ENCODE measurements around the gene HOXD3.
A peak's percentile ranks its signal among the peaks of the same experiment; 100 is the strongest.

Gene HOXD3

DNA sequence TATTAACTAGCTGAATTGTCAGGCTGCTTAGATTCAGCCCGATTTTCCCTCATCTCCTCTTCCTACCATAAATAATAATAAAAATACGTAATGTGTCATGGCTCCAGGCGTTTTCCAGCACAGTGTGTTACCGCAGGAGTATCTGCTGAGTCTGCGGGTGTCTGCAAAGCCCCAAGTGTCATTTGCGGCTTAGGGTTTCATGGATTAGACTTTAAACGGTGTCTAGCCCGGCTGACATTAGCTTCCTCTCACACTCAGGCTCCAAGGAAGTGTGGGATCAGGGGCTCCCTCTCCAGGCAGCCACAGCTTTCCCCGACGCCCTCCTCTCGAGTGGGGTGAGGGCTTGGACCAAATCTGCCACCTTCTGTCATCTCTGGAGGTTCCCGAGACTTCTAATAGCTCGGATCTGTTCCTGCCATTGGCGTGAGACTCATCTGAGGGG, 17.3 kb downstream of the HOXD3 start:
- DNase-seq (ENCODE audit: low spot score): peak; percentile 25
- in situ Hi-C loops (cut with MboI; ENCODE audit: low sequenced_read_pairs, unreplicated experiment): no loop called here
- TF ChIP-seq, protein P1, sequence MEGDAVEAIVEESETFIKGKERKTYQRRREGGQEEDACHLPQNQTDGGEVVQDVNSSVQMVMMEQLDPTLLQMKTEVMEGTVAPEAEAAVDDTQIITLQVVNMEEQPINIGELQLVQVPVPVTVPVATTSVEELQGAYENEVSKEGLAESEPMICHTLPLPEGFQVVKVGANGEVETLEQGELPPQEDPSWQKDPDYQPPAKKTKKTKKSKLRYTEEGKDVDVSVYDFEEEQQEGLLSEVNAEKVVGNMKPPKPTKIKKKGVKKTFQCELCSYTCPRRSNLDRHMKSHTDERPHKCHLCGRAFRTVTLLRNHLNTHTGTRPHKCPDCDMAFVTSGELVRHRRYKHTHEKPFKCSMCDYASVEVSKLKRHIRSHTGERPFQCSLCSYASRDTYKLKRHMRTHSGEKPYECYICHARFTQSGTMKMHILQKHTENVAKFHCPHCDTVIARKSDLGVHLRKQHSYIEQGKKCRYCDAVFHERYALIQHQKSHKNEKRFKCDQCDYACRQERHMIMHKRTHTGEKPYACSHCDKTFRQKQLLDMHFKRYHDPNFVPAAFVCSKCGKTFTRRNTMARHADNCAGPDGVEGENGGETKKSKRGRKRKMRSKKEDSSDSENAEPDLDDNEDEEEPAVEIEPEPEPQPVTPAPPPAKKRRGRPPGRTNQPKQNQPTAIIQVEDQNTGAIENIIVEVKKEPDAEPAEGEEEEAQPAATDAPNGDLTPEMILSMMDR (IDR thresholded peaks at IDR 0.05; ENCODE audit: borderline replicate concordance, control extremely low read depth, extremely low read depth, insufficient read depth, missing control alignments): no peak

DNA sequence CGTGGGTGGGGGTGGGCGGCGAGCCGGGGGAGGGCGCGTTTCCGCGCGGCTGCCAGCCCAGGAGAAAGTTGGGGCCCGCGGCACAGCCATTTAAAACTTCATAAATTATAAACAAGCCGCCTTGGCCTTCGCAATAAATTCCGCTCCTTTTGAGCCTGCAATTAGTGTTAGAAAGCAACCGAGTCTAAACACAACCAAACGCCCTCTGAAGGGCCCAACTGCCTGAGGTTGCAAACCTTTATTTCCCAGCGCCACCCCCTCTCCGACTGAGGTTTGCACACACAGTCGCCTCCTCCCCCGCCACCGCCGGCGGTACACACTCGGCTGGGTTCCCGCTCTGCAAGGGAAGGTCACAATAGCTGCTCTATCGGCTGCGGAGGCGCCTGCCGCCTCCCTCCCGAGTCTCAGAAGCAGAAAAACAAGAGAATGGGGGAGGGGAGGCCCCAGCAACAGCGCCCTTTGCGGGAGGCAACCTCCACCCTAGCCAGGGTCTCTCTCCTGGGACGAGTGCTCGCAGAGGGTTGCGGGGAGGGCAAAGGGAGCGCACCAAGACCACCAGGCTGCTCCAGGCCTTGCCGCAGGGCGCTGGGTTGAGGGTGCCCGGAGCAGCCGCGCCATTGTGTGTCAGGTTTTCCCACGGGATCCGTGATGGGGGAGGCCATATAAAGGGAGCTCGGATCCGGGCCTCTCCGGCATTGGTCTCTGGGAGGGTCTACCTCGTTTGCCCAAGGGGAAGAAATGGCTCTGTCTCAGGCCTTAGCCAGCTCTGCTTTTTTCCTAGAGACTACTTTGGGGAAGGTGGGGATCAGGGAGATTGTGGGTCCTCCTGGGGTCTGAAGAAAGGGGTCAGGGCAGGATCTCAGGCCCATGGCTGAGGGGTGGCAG, 18.0 kb downstream of the HOXD3 start:
- TF ChIP-seq, protein P1 (IDR thresholded peaks at IDR 0.05; ENCODE audit: borderline replicate concordance, control extremely low read depth, extremely low read depth, insufficient read depth, missing control alignments): no peak
- peak; percentile 55 for DNase-seq (ENCODE audit: low spot score)
- in situ Hi-C loops (cut with MboI; ENCODE audit: low sequenced_read_pairs, unreplicated experiment): no loop called here

DNA sequence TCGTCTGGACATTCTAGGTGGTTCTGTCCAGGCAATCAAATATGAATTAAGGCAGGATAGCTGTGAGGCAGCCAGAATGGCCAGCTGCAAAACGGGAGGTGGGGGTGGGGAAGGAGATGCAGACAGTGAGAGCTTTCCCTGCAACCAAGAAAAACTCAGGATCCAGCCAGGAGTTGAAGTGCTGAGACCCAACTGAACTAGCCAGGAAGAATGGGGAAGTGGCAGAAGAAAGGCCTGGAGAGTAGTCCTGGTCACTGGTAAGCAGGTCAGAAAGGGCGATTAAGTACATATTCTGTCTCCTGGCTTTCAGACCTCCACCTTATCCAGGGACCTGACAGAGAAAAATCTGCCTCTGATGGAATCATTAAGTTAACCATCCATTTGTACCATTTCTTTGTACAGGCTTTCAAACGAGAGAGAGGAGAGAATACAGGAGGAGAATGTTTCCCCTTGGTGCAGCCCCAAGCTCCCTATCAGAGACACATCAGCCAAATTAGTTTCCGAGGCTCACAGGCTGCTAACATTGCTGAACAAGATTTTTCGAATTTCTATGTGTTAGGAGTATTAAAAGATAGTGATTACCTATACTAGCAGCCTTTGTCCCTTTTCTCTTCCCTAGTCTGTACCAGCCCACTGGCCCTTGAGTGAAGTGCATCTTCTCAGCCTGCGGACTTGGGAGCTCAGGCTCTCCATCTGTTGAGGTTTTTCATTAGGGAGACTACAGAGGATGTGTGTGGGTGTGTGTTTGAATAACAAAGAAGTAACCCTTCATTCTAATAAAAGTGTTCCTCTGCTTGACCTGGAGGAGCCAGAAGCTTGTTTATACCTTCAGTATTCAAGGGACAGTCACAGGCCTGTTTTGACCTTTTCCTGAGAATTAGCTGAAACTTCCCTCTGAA, 18.9 kb downstream of the HOXD3 start:
- peak; percentile 18 for DNase-seq (ENCODE audit: low spot score)
- in situ Hi-C loops (cut with MboI; ENCODE audit: low sequenced_read_pairs, unreplicated experiment): no loop called here
- TF ChIP-seq, protein P1 (IDR thresholded peaks at IDR 0.05; ENCODE audit: borderline replicate concordance, control extremely low read depth, extremely low read depth, insufficient read depth, missing control alignments): no peak

- in situ Hi-C loops (cut with MboI; ENCODE audit: low sequenced_read_pairs, unreplicated experiment): no loop called here
These were observed 20.5 kb downstream of the HOXD3 start for GRCh38 chr2:176177580-176178037.

DNA sequence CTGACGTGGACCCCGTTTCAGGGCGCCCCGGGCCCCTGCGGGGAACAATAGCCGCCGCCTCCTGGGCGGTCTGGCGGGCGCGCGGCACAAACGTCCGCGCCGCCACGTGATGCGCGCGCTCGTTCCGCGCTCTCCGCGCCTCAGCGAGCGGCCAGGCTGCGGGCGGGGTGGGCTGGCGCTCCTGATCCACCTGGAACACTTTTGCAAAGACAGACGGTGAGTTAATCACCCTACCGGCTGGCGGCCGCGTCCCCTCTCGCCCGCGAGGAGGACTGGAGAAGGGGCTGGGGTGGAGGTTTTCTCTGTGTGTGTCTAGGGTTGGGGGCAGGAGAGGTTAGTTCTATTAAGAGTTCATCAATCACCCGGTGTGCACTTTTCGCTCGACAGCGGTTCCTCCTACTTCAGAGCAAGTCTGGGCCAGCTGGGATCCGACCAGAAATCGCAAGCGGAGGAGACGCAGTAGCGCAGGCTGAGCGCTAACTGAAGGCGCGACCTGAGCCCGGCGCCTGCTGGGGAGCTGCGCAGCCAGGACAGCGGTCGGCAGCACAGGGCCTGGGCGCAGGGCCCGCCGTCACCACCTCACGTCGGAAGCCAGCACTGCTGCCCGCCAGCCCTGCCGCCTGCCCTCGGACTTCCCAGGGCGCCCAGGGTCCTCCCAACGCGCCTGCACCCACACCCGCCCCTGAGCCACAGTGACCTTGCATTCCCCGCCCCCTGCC, 21.1 kb downstream of the HOXD3 start:
- TF ChIP-seq, protein P1 (IDR thresholded peaks at IDR 0.05; ENCODE audit: borderline replicate concordance, control extremely low read depth, extremely low read depth, insufficient read depth, missing control alignments): no peak
- DNase-seq (ENCODE audit: low spot score): no peak
- in situ Hi-C loops (cut with MboI; ENCODE audit: low sequenced_read_pairs, unreplicated experiment): no loop called here

More at GRCh38 chr2:176177580-176178037, 20.5 kb downstream of the HOXD3 start:
- TF ChIP-seq, protein P1 (IDR thresholded peaks at IDR 0.05; ENCODE audit: borderline replicate concordance, control extremely low read depth, extremely low read depth, insufficient read depth, missing control alignments): no peak
- DNase-seq (ENCODE audit: low spot score): no peak
